Chondrocyte (in vitro differentiated cells): ENCODE measurements around the gene IQGAP2. TPM values are rescaled to one million over a fixed set of nuclear protein-coding genes. Genes with fewer than 3 reads are reported as not detected.

Experiments
- DNase-seq: peaks from one replicate; pipeline ENCODE4 v3.0.0; 2021; ENCODE audit warnings: mixed read lengths, low spot score
- H3K27ac Mint-ChIP-seq: one replicate; pipeline ENCODE4 v1.8.0; 2021; ENCODE audit warnings: mild to moderate bottlenecking, moderate library complexity, mixed read lengths; ENCODE audit not compliant: unreplicated experiment
- H3K27me3 Mint-ChIP-seq: 2 replicates; pipeline ENCODE4 v1.8.0; 2021; ENCODE audit warnings: low read depth, mixed read lengths
- H3K36me3 Mint-ChIP-seq: 2 replicates; pipeline ENCODE4 v1.8.0; 2021; ENCODE audit warnings: low read depth, mixed read lengths
- H3K4me1 Mint-ChIP-seq: 2 replicates; pipeline ENCODE4 v1.8.0; 2021; ENCODE audit warnings: low read depth, mild to moderate bottlenecking, mixed read lengths
- H3K4me3 Mint-ChIP-seq: one replicate; pipeline ENCODE4 v1.8.0; 2021; ENCODE audit warnings: mild to moderate bottlenecking, moderate library complexity, mixed read lengths; ENCODE audit not compliant: unreplicated experiment
- H3K9me3 Mint-ChIP-seq: 2 replicates; pipeline ENCODE4 v1.8.0; 2021; ENCODE audit warnings: low read depth, mixed read lengths
- total RNA-seq: library from RNA; stranded (reverse); gene quantifications from 3 replicates; pipeline ENCODE4 v1.2.1, GENCODE V29; 2021
- TF ChIP-seq, protein P1 (sequence below): fragments of 200-600 bp; sonication (generic); IDR thresholded peaks from 2 replicates; pipeline ENCODE4 v1.5.0; 2021; ENCODE audit warnings: antibody characterized with exemption, mild to moderate bottlenecking, moderate library complexity

The IQGAP2 gene
- total RNA-seq, 1 donor from 2014 or later, result 3.0 TPM

DNA sequence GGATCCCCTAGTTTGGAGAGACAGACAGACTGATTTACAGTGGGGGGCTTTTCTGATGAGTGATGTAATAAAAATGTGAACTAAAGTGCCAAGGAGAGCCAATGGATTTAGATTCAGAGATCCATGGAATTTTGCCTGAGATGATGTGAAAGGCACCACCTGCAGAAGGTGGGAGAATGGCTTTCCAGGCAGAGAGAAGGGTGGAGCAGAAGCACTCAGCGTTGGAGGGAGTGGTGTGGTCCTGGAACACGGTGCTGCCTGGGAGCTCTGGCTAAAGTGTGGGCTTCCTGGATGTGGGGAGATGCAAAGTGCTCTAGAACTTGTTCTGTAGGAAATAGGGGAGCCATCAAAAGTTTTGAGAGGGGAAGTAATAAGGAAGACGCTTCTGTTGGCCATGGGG is 57.0 kb downstream of the IQGAP2 start:
- DNase-seq, result no peak
- H3K9me3 Mint-ChIP-seq, result peaks cover 5% of the 10 kb centered on the region
- H3K36me3 Mint-ChIP-seq, result no peaks in the 10 kb centered on the region
- H3K27ac Mint-ChIP-seq, result no peak overlapping the region
- TF ChIP-seq, protein P1, sequence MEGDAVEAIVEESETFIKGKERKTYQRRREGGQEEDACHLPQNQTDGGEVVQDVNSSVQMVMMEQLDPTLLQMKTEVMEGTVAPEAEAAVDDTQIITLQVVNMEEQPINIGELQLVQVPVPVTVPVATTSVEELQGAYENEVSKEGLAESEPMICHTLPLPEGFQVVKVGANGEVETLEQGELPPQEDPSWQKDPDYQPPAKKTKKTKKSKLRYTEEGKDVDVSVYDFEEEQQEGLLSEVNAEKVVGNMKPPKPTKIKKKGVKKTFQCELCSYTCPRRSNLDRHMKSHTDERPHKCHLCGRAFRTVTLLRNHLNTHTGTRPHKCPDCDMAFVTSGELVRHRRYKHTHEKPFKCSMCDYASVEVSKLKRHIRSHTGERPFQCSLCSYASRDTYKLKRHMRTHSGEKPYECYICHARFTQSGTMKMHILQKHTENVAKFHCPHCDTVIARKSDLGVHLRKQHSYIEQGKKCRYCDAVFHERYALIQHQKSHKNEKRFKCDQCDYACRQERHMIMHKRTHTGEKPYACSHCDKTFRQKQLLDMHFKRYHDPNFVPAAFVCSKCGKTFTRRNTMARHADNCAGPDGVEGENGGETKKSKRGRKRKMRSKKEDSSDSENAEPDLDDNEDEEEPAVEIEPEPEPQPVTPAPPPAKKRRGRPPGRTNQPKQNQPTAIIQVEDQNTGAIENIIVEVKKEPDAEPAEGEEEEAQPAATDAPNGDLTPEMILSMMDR, result no peak
- H3K27me3 Mint-ChIP-seq, result no peaks in the 10 kb centered on the region
- H3K4me3 Mint-ChIP-seq, result no peak overlapping the region
- no peaks in the 10 kb centered on the region for H3K4me1 Mint-ChIP-seq

DNA sequence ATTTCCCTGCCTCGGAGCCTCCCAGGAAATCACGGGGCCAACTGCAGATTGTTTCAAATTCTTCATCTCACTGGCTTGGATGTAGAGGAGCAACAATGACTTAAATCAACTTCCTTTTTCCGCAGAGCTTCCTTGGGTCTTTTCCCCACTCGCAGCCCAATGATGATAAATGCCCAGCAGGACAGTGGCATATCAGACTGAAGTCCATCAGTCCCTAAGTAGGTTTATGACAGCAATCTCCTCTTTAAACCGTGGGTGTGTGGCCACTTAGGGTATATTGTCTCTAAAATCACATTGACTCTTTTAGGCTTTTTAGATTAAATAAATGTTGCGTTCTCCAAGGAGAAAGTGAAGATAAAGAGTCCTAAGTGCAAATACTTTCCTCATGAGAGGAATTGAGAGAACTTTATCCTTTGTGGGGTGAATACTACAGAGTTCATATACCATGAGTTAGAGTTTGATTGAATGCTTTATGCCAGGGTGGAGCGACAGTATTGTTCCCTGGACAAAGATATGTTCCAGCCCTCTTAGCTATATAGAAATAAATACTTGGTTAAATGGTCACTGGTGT is 59.1 kb downstream of the IQGAP2 start:
- Mint-ChIP-seq H3K36me3 (no peaks in the 10 kb centered on the region), H3K4me3 (no peak overlapping the region), H3K4me1 (no peaks in the 10 kb centered on the region), H3K9me3 (peaks cover 5% of the 10 kb centered on the region), H3K27ac (no peak overlapping the region), H3K27me3 (no peaks in the 10 kb centered on the region)
- TF ChIP-seq, protein P1, result no peak
- DNase-seq, result no peak

DNA sequence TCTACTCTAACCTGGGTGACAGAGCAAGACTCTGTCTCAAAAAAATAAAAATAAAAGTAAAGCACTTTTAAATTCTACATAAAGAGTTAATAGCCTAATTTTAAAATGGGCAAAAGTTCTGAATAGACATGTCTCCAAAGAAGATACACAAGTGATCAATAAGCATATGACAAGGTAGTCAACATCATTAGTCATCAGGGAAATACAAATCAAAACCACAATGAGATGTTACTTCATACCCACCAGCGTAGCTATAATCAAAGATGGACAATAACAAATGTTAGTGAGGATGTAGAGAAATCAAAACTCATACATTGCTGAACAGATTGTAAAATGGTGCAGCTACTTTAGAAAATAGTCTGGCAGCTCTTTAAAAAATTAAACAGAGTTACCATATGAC is 64.1 kb downstream of the IQGAP2 start:
- Mint-ChIP-seq H3K4me3 (no peak overlapping the region), H3K27ac (no peak overlapping the region), H3K36me3 (no peaks in the 10 kb centered on the region), H3K27me3 (no peaks in the 10 kb centered on the region), H3K9me3 (peaks cover 5% of the 10 kb centered on the region), H3K4me1 (peaks cover 2% of the 10 kb centered on the region)
- TF ChIP-seq, protein P1, result no peak
- no peak for DNase-seq

DNA sequence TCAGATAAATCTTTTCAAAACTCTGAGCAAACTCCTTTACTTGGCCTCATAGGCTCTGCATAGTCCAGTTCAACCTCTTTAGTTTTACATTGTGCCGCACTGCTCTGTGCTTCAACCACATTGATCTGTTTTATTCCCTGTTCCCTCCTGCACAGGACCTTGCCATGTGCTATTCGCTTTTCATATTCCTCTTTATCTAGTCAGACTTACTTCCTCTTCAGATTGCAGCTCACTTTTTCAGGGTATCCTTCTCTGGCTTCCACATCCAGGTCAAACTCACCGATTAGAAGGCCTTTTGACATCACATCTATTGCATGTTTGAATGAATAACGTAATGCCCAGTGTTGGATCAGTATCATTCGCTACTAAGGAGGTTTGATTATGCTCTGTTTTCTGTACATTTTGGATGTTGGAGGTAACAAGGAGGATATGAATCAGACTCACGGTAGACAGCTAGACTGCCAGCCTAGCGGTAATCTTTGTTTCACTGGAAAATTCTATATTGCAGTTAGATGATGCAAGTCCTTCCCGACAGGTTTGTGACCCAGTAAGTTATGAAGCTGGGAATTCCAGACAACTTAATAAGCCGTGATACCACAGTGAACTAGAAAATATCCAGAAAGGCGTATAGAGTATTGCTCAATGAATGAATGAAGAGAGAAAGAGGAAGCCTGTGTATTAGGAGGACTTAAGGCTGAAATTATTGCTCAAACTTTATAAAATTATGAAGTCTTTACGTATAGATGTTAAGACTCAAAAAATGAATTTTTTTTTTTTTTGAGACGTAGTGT is 65.7 kb downstream of the IQGAP2 start:
- TF ChIP-seq, protein P1, result no peak
- H3K4me3 Mint-ChIP-seq, result no peak overlapping the region
- peaks cover 7% of the 10 kb centered on the region for H3K4me1 Mint-ChIP-seq
- no peak for DNase-seq
- H3K36me3 Mint-ChIP-seq, result no peaks in the 10 kb centered on the region
- no peak overlapping the region for H3K27ac Mint-ChIP-seq
- H3K9me3 Mint-ChIP-seq, result peaks cover 5% of the 10 kb centered on the region
- H3K27me3 Mint-ChIP-seq, result no peaks in the 10 kb centered on the region

DNA sequence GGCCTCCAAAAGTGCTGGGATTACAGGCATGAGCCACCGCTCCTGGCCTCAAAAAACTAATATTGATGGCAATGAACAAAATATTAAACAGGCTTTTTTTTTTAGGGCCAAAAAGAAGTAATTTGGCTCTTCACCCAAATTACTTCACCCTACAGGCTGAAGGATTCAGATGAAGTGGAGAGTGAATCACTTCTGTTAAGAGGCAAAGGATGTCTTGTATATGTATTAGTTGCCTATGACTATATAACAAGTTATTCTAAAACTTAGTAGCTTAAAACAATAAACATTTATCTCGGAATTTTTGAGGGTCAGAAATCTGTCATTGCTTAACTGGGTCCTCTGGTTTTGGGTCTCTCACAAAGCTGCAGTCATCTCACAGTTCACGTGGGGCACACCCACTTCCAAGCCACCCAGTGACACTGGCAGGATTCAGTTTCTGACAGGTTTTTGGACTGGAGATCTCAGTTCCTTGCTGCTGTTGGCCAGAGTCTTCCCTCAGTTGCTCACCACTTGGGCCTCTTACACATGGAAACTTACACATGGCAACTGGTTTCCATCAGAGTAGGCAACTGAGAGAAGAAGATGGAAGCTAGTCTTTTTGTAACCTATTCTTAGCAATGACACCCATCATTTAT is 66.7 kb downstream of the IQGAP2 start:
- no peaks in the 10 kb centered on the region for H3K27me3 Mint-ChIP-seq
- H3K27ac Mint-ChIP-seq, result no peak overlapping the region
- no peak for DNase-seq
- H3K4me1 Mint-ChIP-seq, result peaks cover 7% of the 10 kb centered on the region
- TF ChIP-seq, protein P1, result no peak
- H3K4me3 Mint-ChIP-seq, result no peak overlapping the region
- H3K36me3 Mint-ChIP-seq, result no peaks in the 10 kb centered on the region
- H3K9me3 Mint-ChIP-seq, result peaks cover 2% of the 10 kb centered on the region
